ENCODE data around the gene APLP1.

The APLP1 gene

GRCh38 chr19:35868172-35868822, at the start of gene APLP1:
Gene APLP1 (plus strand): TSS chr19:35868574. CDS start chr19:35868637, 63 bp downstream.
- no peak for TF ChIP-seq CTCF (conservative IDR thresholded peaks at IDR 0.05; ENCODE audit: low read depth)
- no peak within 1 kb of the TSS for H3K27ac ChIP-seq
- POLR2A ChIA-PET (ENCODE audit: low non-redundant PET), result no interaction called here
- no peak for DNase-seq (ENCODE audit: low spot score)
- CTCF ChIA-PET, result interaction anchor here (0.9 kb wide), 1 partner anchor 19 kb away, joined by 3 read pairs; no protein-coding TSS in a partner anchor

GRCh38 chr19:35822579-35822978, 45.8 kb upstream of the APLP1 start:
- POLR2A ChIA-PET (ENCODE audit: low non-redundant PET), result no interaction called here
- no peak overlapping the region for H3K27ac ChIP-seq
- CTCF ChIA-PET, result interaction anchor here (0.7 kb wide), 1 partner anchor 27 kb away, joined by 3 read pairs; no protein-coding TSS in a partner anchor
- no peak for TF ChIP-seq CTCF (conservative IDR thresholded peaks at IDR 0.05; ENCODE audit: low read depth)
- DNase-seq (ENCODE audit: low spot score), result no peak

- no peak overlapping the region for H3K27ac ChIP-seq
- ChIA-PET CTCF (no interaction called here), POLR2A (ENCODE audit: low non-redundant PET) (no interaction called here)
- no peak for DNase-seq (ENCODE audit: low spot score)
- no peak for TF ChIP-seq CTCF (conservative IDR thresholded peaks at IDR 0.05; ENCODE audit: low read depth)
Measured at GRCh38 chr19:35824150-35824549, 44.2 kb upstream of the APLP1 start.

- no peak for TF ChIP-seq CTCF (conservative IDR thresholded peaks at IDR 0.05; ENCODE audit: low read depth)
- CTCF ChIA-PET, result no interaction called here
- POLR2A ChIA-PET (ENCODE audit: low non-redundant PET), result no interaction called here
- no peak overlapping the region for H3K27ac ChIP-seq
- DNase-seq (ENCODE audit: low spot score), result peak; percentile 50
Measured at GRCh38 chr19:35828692-35829301, 39.6 kb upstream of the APLP1 start.

GRCh38 chr19:35830986-35831385, 37.4 kb upstream of the APLP1 start:
- ChIA-PET CTCF (no interaction called here), POLR2A (ENCODE audit: low non-redundant PET) (no interaction called here)
- DNase-seq (ENCODE audit: low spot score), result no peak
- no peak overlapping the region for H3K27ac ChIP-seq
- TF ChIP-seq CTCF (conservative IDR thresholded peaks at IDR 0.05; ENCODE audit: low read depth), result no peak

GRCh38 chr19:35832054-35832453, 36.3 kb upstream of the APLP1 start:
- H3K27ac ChIP-seq, result no peak overlapping the region
- DNase-seq (ENCODE audit: low spot score), result no peak
- TF ChIP-seq CTCF (conservative IDR thresholded peaks at IDR 0.05; ENCODE audit: low read depth), result no peak
- ChIA-PET POLR2A (ENCODE audit: low non-redundant PET) (no interaction called here), CTCF (interaction anchor here (0.6 kb wide), 1 partner anchor 12 kb away, joined by 3 read pairs; no protein-coding TSS in a partner anchor)

All from RWPE1 (cell line).